Endodermal cell (in vitro differentiated cells): ENCODE data around the gene C16orf87. TPM values are rescaled to one million over a fixed set of nuclear protein-coding genes. Genes with fewer than 3 reads are reported as not detected.

ENCODE experiments used
- DNase-seq: peaks from one replicate; pipeline ENCODE4 v3.0.0-alpha.2; 2017
- H3K27ac ChIP-seq: 2 replicates; pipeline ENCODE4 v1.5.1; 2013; ENCODE audit warnings: mild to moderate bottlenecking, low read depth, low read length, moderate library complexity
- H3K27me3 ChIP-seq: 2 replicates; pipeline ENCODE4 v1.6.1; 2013; ENCODE audit warnings: mild to moderate bottlenecking, low read length, moderate library complexity; ENCODE audit not compliant: insufficient read depth, control insufficient read depth, poor library complexity, severe bottlenecking
- H3K36me3 ChIP-seq: 2 replicates; pipeline ENCODE4 v1.7.0; 2013; ENCODE audit warnings: mild to moderate bottlenecking, low read length, moderate library complexity; ENCODE audit not compliant: control insufficient read depth, insufficient read depth
- H3K4me1 ChIP-seq: one replicate; pipeline ENCODE4 v1.7.0; 2013; ENCODE audit warnings: low read length; ENCODE audit not compliant: control insufficient read depth, insufficient read depth
- H3K4me3 ChIP-seq: 2 replicates; pipeline ENCODE4 v1.5.1; 2013; ENCODE audit warnings: mild to moderate bottlenecking, low read length, moderate library complexity
- H3K9ac ChIP-seq: 2 replicates; pipeline ENCODE4 v1.6.1; 2013; ENCODE audit warnings: mild to moderate bottlenecking, low read length, moderate library complexity; ENCODE audit not compliant: poor library complexity, severe bottlenecking; ENCODE audit errors: extremely low read depth
- H3K9me3 ChIP-seq: 2 replicates; pipeline ENCODE4 v1.6.1; 2013; ENCODE audit warnings: mild to moderate bottlenecking, low read length, moderate library complexity; ENCODE audit not compliant: control insufficient read depth
- H3K27ac Mint-ChIP-seq: 2 replicates; pipeline ENCODE4 v1.8.0; 2020; ENCODE audit warnings: mixed read lengths
- H3K27me3 Mint-ChIP-seq: 2 replicates; pipeline ENCODE4 v1.8.0; 2021; ENCODE audit warnings: mild to moderate bottlenecking, mixed read lengths; ENCODE audit not compliant: insufficient read depth
- H3K36me3 Mint-ChIP-seq: 2 replicates; pipeline ENCODE4 v1.8.0; 2020; ENCODE audit warnings: low read depth, mixed read lengths
- H3K4me1 Mint-ChIP-seq: 2 replicates; pipeline ENCODE4 v1.8.0; 2020; ENCODE audit warnings: mixed read lengths
- H3K4me3 Mint-ChIP-seq: 2 replicates; pipeline ENCODE4 v1.8.0; 2020; ENCODE audit warnings: mild to moderate bottlenecking, moderate library complexity, mixed read lengths
- H3K9me3 Mint-ChIP-seq: 2 replicates; pipeline ENCODE4 v1.8.0; 2020; ENCODE audit warnings: mild to moderate bottlenecking, mixed read lengths
- CTCF ChIP-seq: fragments of 200-600 bp; sonication (generic); conservative IDR thresholded peaks from 2 replicates; pipeline ENCODE4 v1.5.0; 2021; ENCODE audit warnings: antibody characterized with exemption, mild to moderate bottlenecking
- WGBS, 2 experiments: methylation state at CpG; one replicate each; pipeline versions ENCODE4 v1.1.5 to v1.1.7; 2013; ENCODE audit warnings: missing lambda C conversion rate in 2 of 2, mixed read lengths in 1 of 2; ENCODE audit not compliant: insufficient coverage in 1 of 2, insufficient read length in 1 of 2; 5-methylcytosine and 5-hydroxymethylcytosine counted together
- total RNA-seq, 2 donors: library from RNA; stranded (reverse); fragmentation: NEBNext Ultra II Directional in 1 of 2; extraction: Animal tissue kit (Norgen Biotek cat#: 25700) in 1 of 2; gene quantifications; 2 replicates in 1 of 2; 3 replicates in 1 of 2; pipeline ENCODE4 v1.2.1, GENCODE V29; 2021

The C16orf87 gene
- total RNA-seq, 2 donors from 2014 or later: 20.6 to 22.7 TPM

DNA sequence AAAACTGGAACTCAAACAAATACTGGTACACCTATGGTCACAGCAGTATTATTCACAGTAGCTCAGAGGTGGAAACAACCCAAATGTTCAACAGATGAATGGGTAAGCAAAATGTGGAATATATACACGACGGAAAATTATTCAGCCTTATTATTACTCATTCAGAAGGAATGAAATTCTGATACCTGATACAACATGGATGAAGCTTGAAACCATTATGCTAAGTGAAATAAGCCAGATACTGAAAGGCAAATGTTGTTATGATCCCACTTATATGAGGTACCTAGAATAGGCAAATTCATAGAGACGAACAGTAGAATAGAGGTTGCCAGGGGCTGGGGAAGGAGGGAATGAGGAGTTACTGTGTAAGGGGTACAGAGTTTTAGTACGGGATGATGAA, 55.8 kb downstream of the C16orf87 start:
- H3K27me3 Mint-ChIP-seq: no peaks in the 10 kb centered on the region
- no peaks in the 10 kb centered on the region for H3K36me3 Mint-ChIP-seq
- Histone ChIP-seq H3K36me3 (no peaks in the 10 kb centered on the region), H3K9me3 (peaks cover 12% of the 10 kb centered on the region), H3K4me3 (no peak overlapping the region), H3K4me1 (no peaks in the 10 kb centered on the region), H3K9ac (no peak overlapping the region), H3K27me3 (no peaks in the 10 kb centered on the region), H3K27ac (no peak overlapping the region)
- DNase-seq: no peak
- H3K4me3 Mint-ChIP-seq: no peak overlapping the region
- H3K27ac Mint-ChIP-seq: no peak overlapping the region
- peaks cover 7% of the 10 kb centered on the region for H3K4me1 Mint-ChIP-seq
- H3K9me3 Mint-ChIP-seq: no peaks in the 10 kb centered on the region
- no peak for TF ChIP-seq CTCF
- WGBS, 2 experiments: 96 to 97% methylated on average over 4 of the region's 4 CpGs

DNA sequence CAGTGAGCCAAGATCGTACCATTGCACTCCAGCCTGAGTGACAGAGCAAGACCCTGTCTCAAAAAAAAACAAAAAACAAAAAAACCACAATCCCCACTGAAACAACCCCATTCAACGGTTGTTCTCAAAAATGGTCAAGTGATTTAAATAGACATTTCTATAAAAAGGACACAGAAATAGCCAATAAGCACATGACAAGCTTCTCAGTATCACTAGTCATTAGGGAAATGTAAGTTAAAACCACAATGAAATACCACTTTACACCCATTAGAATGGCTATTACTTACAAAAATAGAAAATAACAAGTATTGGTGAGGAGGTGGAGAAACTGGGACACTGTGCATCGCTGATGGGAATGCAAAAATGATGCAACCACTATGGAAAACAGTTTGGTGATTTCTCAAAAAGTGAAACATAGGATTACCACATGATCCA, 56.2 kb downstream of the C16orf87 start:
- Histone ChIP-seq H3K36me3 (no peaks in the 10 kb centered on the region), H3K4me1 (no peaks in the 10 kb centered on the region), H3K27me3 (no peaks in the 10 kb centered on the region), H3K9me3 (peaks cover 12% of the 10 kb centered on the region), H3K4me3 (no peak overlapping the region), H3K27ac (no peak overlapping the region), H3K9ac (no peak overlapping the region)
- Mint-ChIP-seq H3K4me3 (no peak overlapping the region), H3K27me3 (no peaks in the 10 kb centered on the region), H3K36me3 (no peaks in the 10 kb centered on the region), H3K27ac (no peak overlapping the region), H3K9me3 (no peaks in the 10 kb centered on the region), H3K4me1 (peaks cover 7% of the 10 kb centered on the region)
- TF ChIP-seq CTCF: no peak
- 86 to 93% methylated on average over 1 to 3 of the region's 3 CpGs for WGBS, 2 experiments
- no peak for DNase-seq

- Histone ChIP-seq H3K27me3 (no peaks in the 10 kb centered on the region), H3K4me1 (no peaks in the 10 kb centered on the region), H3K36me3 (no peaks in the 10 kb centered on the region), H3K9ac (no peak overlapping the region), H3K27ac (no peak overlapping the region), H3K4me3 (no peak overlapping the region), H3K9me3 (no peaks in the 10 kb centered on the region)
- Mint-ChIP-seq H3K27ac (no peak overlapping the region), H3K4me3 (no peak overlapping the region), H3K9me3 (no peaks in the 10 kb centered on the region), H3K27me3 (no peaks in the 10 kb centered on the region), H3K4me1 (peaks cover 12% of the 10 kb centered on the region), H3K36me3 (no peaks in the 10 kb centered on the region)
- TF ChIP-seq CTCF: no peak
- WGBS, 2 experiments: 91 to 100% methylated on average over 4 of the region's 4 CpGs
- no peak for DNase-seq
These were observed 58.5 kb downstream of the C16orf87 start for GRCh38 chr16:46772463-46772862.
